Heart left ventricle (tissue), 16 donors: ENCODE results near the gene INPP5K. TPM values are rescaled to one million over a fixed set of nuclear protein-coding genes. Genes with fewer than 3 reads are reported as not detected.
"Not testable (repeated sequence)": the region's sequence is repeated elsewhere in the genome, so short reads cannot be mapped to it uniquely, and the experiment has no call there.

Source experiments
- ATAC-seq, 4 donors: fragments of 200-7000 bp; cut with Tn5 transposase; one replicate each; pipeline ENCODE4 v1.9.1; 2020 to 2022; ENCODE audit warnings: moderate library complexity in 4 of 4, mild to moderate bottlenecking in 3 of 4, moderate number of reproducible peaks in 1 of 4
- DNase-seq, 5 donors: peaks; one replicate each; pipeline ENCODE4 v3.0.0-alpha.2; 2020
- H3K27ac ChIP-seq, 12 donors: fragments of 200-600 bp; sonication (generic) in 4 of 12; one replicate each; pipeline versions ENCODE4 v1.5.0 to v1.8.0; 2016 to 2022; ENCODE audit warnings: mild to moderate bottlenecking in 2 of 12
- H3K27me3 ChIP-seq, 9 donors: fragments of 200-600 bp; sonication (generic) in 2 of 9; one replicate each; pipeline versions ENCODE4 v1.5.1 to v1.8.0; 2016 to 2022; ENCODE audit warnings: mild to moderate bottlenecking in 3 of 9
- H3K36me3 ChIP-seq, 9 donors: fragments of 200-600 bp; sonication (generic) in 2 of 9; one replicate each; pipeline versions ENCODE4 v1.5.0 to v1.8.0; 2018 to 2022; ENCODE audit warnings: mild to moderate bottlenecking in 2 of 9
- H3K4me1 ChIP-seq, 12 donors: fragments of 200-600 bp; sonication (generic) in 4 of 12; one replicate each; pipeline versions ENCODE4 v1.5.0 to v1.8.0; 2016 to 2022; ENCODE audit warnings: mild to moderate bottlenecking in 3 of 12
- H3K4me3 ChIP-seq, 12 donors: fragments of 200-600 bp; sonication (generic) in 4 of 12; one replicate each; pipeline versions ENCODE4 v1.5.0 to v1.8.0; 2017 to 2022; ENCODE audit warnings: mild to moderate bottlenecking in 9 of 12, moderate library complexity in 4 of 12
- H3K9me3 ChIP-seq, 12 donors: fragments of 200-600 bp; sonication (generic) in 4 of 12; one replicate each; pipeline versions ENCODE4 v1.5.0 to v1.8.0; 2016 to 2022; ENCODE audit warnings: mild to moderate bottlenecking in 1 of 12
- POLR2A ChIP-seq, 2 donors: fragments of 450-650 bp; IDR thresholded peaks; one replicate each; pipeline ENCODE4 v1.6.1; 2017; ENCODE audit warnings: antibody characterized with exemption in 2 of 2, mild to moderate bottlenecking in 2 of 2, moderate library complexity in 2 of 2
- whole genome bisulfite sequencing, 4 donors: extraction: QIAGEN DNeasy Blood & Tissue Kit in 2 of 4; methylation state at CpG; one replicate each; pipeline versions ENCODE4 v1.1.5 to v1.1.7; 2013 to 2018; 5-methylcytosine and 5-hydroxymethylcytosine counted together
- intact Hi-C, 10 donors: fragments of 100-400 bp; cut with DNase I; formaldehyde crosslinking; loops; one replicate each; pipeline versions ENCODE4 v1.11.1 to v1.14.2; 2022
- long read RNA-seq, 3 donors: library from polyadenylated mRNA; unstranded; transcript quantifications; one replicate each; pipeline ENCODE4 v2.0.0, GENCODE V29; 2020 to 2021
- polyA plus RNA-seq, 2 donors: library from polyadenylated mRNA; stranded (reverse); fragments of 200-250 nt; gene quantifications; one replicate each; pipeline ENCODE4 v1.2.3, GENCODE V29; 2013
- total RNA-seq, 9 donors: library from RNA; depleted of rRNA in 2 of 9; stranded (reverse); fragments of >200 nt in 2 of 9; fragmentation: NEBNext Ultra II Directional in 3 of 9; extraction: Animal tissue kit (Norgen Biotek cat#: 25700) in 3 of 9; gene quantifications; one replicate each; pipeline versions ENCODE4 v1.1.0 to v1.2.4, GENCODE V29; 2016 to 2023
- TF ChIP-seq, protein P1 (sequence below), 12 donors: fragments of 200-600 bp; sonication (generic) in 4 of 12; IDR thresholded peaks; one replicate each; pipeline versions ENCODE4 v1.5.0 to v1.8.0; 2018 to 2022; ENCODE audit warnings: antibody characterized with exemption in 12 of 12, mild to moderate bottlenecking in 5 of 12
- donor health status: ischemic (EF 13 %, LVEDD 7.1; RV severe dilation, severe dysfunction).
- donor health status: healthy with polysubstance abuse.
- donor health status: DM: no; HTN: yes; CAD: no.
- donor health status: DM: no; HTN: no; CAD: no.
- donor health status: ischemic (EF 25% LVEDD 6.9; RV normal size, moderate dysfunction).
- donor health status: ischemic (EF 25% LVEDD 5.7; RV mildly dilated, moderate dysfunction).
- donor health status: healthy.
- donor health status: DM: yes; HTN: yes; CAD: no.
- donor health status: ischemic (EF 35%, LVEDD 5.7; RV mildly dilated, moderate dysfunction).
- donor health status: nonischemic (EF 11% LVEDD 7.7; RV severe dilation, severe dysfunction).
- donor health status: DM: yes; HTN: yes; CAD: no.
- donor health status: PGD.
- donor health status: ischemic (EF 29% LVEDD 5.4; RV normal size, mild dysfunction).
- donor health status: nonischemic (EF 23%, LVEDD 6.1; RV moderate dilation, normal function).

Gene INPP5K
- total RNA-seq (100 to 1,000 TPM in 1 of 9 donors, 10 to 100 TPM in 8; 28.4 to 128 (median 33.4) TPM), polyA plus RNA-seq (10 to 100 TPM; 21.9 to 68.4 TPM)
- long read RNA-seq, donor 1, transcript INPP5K-204 (12 exons, 2,988 nt), result major isoform, 32 of 73 reads
- long read RNA-seq, donor 1, transcript INPP5K-201 (13 exons, 2,880 nt), result minor isoform, 5 of 73 reads
- long read RNA-seq, donor 1, partial matches to known transcripts, result 23 of 73 reads
- long read RNA-seq, donor 1, other reads (novel, unspliced or antisense), result 13 of 73 reads
- long read RNA-seq, donor 2, transcript INPP5K-201 (13 exons, 2,880 nt), result minor isoform, 16 of 355 reads
- long read RNA-seq, donor 2, transcript INPP5K-204 (12 exons, 2,988 nt), result major isoform, 233 of 355 reads
- long read RNA-seq, donor 2, partial matches to known transcripts, result 43 of 355 reads
- long read RNA-seq, donor 2, other reads (novel, unspliced or antisense), result 62 of 355 reads
- long read RNA-seq, donor 3, transcript INPP5K-204 (12 exons, 2,988 nt), result major isoform, 56 of 98 reads
- long read RNA-seq, donor 3, partial matches to known transcripts, result 26 of 98 reads
- long read RNA-seq, donor 3, other reads (novel, unspliced or antisense), result 12 of 98 reads

DNA sequence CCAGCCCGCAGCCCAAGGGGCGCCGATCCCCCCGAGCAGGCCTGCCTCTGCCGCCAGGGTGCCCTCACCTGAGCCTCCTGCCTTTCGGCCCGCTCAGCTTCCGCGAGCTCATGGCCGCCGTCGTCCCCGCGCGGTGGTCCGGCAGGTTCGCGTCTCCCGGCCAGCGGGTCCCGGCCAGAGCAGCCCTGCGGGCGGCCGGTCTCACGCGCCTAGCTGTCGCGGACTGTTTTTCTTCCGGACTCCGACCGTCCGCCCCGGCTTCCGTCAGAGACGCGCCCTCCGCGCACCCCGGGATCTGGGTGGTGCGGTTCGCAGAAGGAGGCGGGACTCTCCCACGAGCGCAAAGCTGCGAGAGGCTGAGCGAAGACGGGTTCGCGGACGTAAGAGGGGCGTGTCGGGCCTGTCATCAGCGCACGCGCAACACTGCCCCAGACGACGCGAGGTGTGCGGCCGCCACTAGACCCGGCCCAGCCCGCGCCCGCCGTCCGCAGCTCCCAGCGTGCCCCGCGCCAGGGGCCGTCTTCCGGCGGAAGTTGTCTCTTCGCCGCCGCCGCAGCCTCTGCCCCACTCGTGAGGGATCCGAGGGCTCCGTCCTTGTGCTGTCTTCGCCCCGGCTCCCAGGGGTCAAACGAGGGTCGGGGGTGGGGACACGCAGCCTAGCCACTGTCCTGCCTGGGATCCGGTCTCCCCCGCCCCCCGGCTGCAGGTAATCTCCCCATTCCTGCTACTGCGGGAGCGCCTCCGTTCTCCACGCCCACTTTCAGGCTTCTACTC is at the start of gene INPP5K:
Gene INPP5K (minus strand): TSS at position 225 of the 774 bp plus-strand sequence. CDS start 113 bp downstream, at position 112.
- ATAC-seq (peak; percentile 97 to 98 (median 98)), DNase-seq (peak; percentile 98 to 99 (median 99))
- peak in 1 of 2 donors; percentile 73 for TF ChIP-seq POLR2A (IDR thresholded peaks at IDR 0.05)
- TF ChIP-seq, protein P1, sequence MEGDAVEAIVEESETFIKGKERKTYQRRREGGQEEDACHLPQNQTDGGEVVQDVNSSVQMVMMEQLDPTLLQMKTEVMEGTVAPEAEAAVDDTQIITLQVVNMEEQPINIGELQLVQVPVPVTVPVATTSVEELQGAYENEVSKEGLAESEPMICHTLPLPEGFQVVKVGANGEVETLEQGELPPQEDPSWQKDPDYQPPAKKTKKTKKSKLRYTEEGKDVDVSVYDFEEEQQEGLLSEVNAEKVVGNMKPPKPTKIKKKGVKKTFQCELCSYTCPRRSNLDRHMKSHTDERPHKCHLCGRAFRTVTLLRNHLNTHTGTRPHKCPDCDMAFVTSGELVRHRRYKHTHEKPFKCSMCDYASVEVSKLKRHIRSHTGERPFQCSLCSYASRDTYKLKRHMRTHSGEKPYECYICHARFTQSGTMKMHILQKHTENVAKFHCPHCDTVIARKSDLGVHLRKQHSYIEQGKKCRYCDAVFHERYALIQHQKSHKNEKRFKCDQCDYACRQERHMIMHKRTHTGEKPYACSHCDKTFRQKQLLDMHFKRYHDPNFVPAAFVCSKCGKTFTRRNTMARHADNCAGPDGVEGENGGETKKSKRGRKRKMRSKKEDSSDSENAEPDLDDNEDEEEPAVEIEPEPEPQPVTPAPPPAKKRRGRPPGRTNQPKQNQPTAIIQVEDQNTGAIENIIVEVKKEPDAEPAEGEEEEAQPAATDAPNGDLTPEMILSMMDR (IDR thresholded peaks at IDR 0.05), result no peak
- H3K9me3 ChIP-seq, result no peaks in the 10 kb centered on the region
- H3K27ac ChIP-seq, result peak within 1 kb of the TSS; percentile 54 to 97 (median 92)
- no peaks in the 10 kb centered on the region for H3K27me3 ChIP-seq
- intact Hi-C loops, result loop anchor here in 9 of 10 donors (1.0 to 10.0 kb wide), 9 partner anchors 59 to 252 kb away; partner anchors contain the start of genes CRK (in 7 of the 9), TRARG1 (in 6 of the 9) and BHLHA9 (in 1 of the 9)
- peak within 1 kb of the TSS; percentile 60 to 100 (median 90) for H3K4me3 ChIP-seq
- peaks cover 20 to 59% (median 44%) of the 10 kb centered on the region in 12 donors for H3K4me1 ChIP-seq
- H3K36me3 ChIP-seq, result peaks cover 0 to 49% (median 21%) of the 10 kb centered on the region in 9 donors
- WGBS, 4 donors, result 0% methylated on average over 35 to 91 of the region's 91 CpGs

DNA sequence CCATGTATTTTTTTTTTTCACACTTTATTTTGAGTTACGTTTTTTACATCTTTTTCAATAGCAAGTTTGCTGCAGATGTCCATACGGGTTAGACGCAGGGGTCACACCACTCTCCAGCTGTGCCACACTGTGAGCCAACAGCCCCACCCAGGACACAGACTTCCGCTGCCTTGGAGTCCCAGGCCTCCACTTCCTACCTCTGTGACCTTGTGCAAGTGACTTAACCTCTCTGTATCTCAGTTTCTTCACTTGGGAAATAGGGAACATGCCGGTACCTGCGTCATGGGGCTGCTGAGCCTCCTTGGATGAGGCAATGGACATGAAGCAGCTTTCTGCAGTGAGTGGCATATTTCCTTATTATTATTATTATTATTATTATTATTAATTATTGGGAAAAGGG is 49.5 kb upstream of the INPP5K start:
- ATAC-seq, result no peak
- peak in 1 of 5 donors; percentile 35 for DNase-seq
- Histone ChIP-seq H3K36me3 (no peaks in the 10 kb centered on the region), H3K4me1 (peaks cover 2 to 33% (median 12%) of the 10 kb centered on the region in 12 donors), H3K9me3 (no peaks in the 10 kb centered on the region), H3K27me3 (no peaks in the 10 kb centered on the region), H3K27ac (no peak overlapping the region), H3K4me3 (no peak overlapping the region)
- intact Hi-C loops, result loop anchor here in 1 of 10 donors (10.0 kb wide), 1 partner anchor 469 kb away; the partner anchor contains the start of gene DPH1
- TF ChIP-seq POLR2A (IDR thresholded peaks at IDR 0.05), result no peak
- TF ChIP-seq, protein P1 (IDR thresholded peaks at IDR 0.05), result no peak
- 52 to 71% (median 56%) methylated on average over 6 of the region's 6 CpGs for WGBS, 4 donors

DNA sequence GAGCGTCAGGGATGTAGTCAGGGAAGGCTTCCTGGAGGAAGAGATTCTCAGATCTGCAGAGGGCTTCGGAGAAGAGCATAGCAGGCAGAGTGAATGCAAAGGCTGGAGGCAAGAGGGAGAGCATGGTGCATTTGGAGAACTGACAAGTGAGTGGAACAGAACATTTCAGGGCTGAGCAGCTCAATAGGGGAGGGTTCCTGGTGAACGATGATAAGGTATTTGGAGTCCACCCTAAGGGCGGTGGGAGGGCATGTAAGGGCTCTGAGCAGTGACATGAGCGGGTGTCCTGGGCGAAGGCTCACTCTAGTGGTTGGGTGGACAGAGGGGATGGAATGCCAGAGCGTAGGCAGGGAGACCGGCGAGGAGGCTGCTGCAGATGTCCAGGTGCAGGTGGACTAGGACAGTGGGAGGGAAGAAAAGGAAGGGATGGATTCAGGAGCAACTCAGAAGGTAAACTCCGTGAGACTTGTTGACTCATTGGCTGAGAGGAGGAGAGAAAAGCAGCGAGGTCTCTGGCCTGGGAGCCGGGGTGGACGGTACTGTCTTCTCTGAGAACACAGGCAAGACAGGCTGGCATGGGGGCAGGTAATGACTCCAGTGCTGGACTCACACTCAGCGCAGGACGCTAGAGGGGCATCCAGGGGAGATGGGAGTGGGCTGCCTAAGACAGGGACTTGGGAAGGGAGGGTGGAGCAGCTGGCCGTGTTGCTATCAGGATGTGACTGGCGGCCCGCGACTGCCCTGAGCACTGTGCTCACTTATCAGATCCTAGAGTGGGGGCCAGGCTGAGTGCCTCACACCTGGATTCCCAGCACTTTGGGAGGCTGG is 47.6 kb upstream of the INPP5K start:
- Histone ChIP-seq H3K9me3 (no peaks in the 10 kb centered on the region), H3K4me3 (no peak overlapping the region), H3K4me1 (peaks cover 3 to 50% (median 24%) of the 10 kb centered on the region in 12 donors), H3K36me3 (no peaks in the 10 kb centered on the region), H3K27ac (no peak overlapping the region), H3K27me3 (no peaks in the 10 kb centered on the region)
- ATAC-seq (no peak), DNase-seq (peak in 1 of 5 donors; percentile 48)
- WGBS, 4 donors, result 59 to 67% (median 65%) methylated on average over 19 of the region's 19 CpGs
- intact Hi-C loops, result loop anchor here in 1 of 10 donors (10.0 kb wide), 1 partner anchor 471 kb away; the partner anchor contains the start of gene DPH1
- no peak for TF ChIP-seq POLR2A (IDR thresholded peaks at IDR 0.05)
- TF ChIP-seq, protein P1 (IDR thresholded peaks at IDR 0.05), result no peak

DNA sequence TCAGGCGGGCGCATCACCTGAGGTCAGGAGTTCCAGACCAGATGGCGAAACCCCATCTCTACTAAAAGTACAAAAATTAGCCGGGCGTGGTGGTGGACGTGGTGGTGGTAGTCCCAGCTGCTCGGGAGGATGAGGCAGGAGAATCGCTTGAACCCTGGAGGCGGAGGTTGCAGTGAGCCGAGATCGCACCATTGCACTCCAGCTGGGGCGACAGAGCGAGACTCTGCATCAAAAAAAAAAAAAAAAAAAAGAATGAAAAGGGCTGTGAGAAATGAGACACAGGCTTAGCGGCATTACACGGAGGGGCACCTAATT is 47.0 kb upstream of the INPP5K start:
- not testable (repeated sequence) for H3K9me3 ChIP-seq, ATAC-seq, H3K36me3 ChIP-seq, H3K27ac ChIP-seq, H3K27me3 ChIP-seq
- 87 to 91% (median 89%) methylated on average over 15 of the region's 15 CpGs for WGBS, 4 donors
- DNase-seq, result peak in 1 of 5 donors; percentile 34
- intact Hi-C loops, result loop anchor here in 1 of 10 donors (10.0 kb wide), 1 partner anchor 471 kb away; the partner anchor contains the start of gene DPH1
- Histone ChIP-seq H3K4me1 (peaks cover 3 to 53% (median 24%) of the 10 kb centered on the region in 12 donors), H3K4me3 (peak overlapping the region in 1 of 12 donors; percentile 79)
